Neural cell (in vitro differentiated cells): ENCODE measurements around the gene PNMA8C.

Source experiments
- CTCF ChIP-seq: fragments of 450-650 bp; IDR thresholded peaks from 2 replicates; pipeline ENCODE4 v1.5.1; 2014; ENCODE audit warnings: antibody characterized with exemption, mild to moderate bottlenecking, moderate library complexity; ENCODE audit not compliant: poor library complexity, severe bottlenecking
- EP300 ChIP-seq: fragments of 450-650 bp; conservative IDR thresholded peaks from 2 replicates; pipeline ENCODE4 v1.6.1; 2014; ENCODE audit warnings: antibody characterized with exemption, mild to moderate bottlenecking, moderate library complexity; ENCODE audit not compliant: poor library complexity, severe bottlenecking
- EZH2 ChIP-seq: fragments of 200-600, 300-800 bp; shearing (Covaris generic), sonication (generic); IDR thresholded peaks from 2 replicates; pipeline ENCODE4 v1.6.1; 2014; ENCODE audit warnings: antibody characterized with exemption, low read length, borderline replicate concordance, mild to moderate bottlenecking; ENCODE audit not compliant: insufficient read depth, poor library complexity, severe bottlenecking
- POLR2AphosphoS5 ChIP-seq: IDR thresholded peaks from 2 replicates; pipeline ENCODE4 v1.6.1; 2012
- RAD21 ChIP-seq: fragments of 450-650 bp; conservative IDR thresholded peaks from 2 replicates; pipeline ENCODE4 v1.6.1; 2014; ENCODE audit warnings: antibody characterized with exemption, mild to moderate bottlenecking, moderate library complexity
- REST ChIP-seq: IDR thresholded peaks from 2 replicates; pipeline ENCODE4 v1.6.1; 2012; ENCODE audit warnings: borderline replicate concordance
- TAF1 ChIP-seq: IDR thresholded peaks from 2 replicates; pipeline ENCODE4 v1.6.1; 2012; ENCODE audit warnings: low read depth

GRCh38 chr19:46448601-46449000, 19.9 kb upstream of the PNMA8C start:
- TF ChIP-seq CTCF (no peak), TAF1 (no peak), EP300 (no peak), REST (no peak), EZH2 (no peak), POLR2AphosphoS5 (no peak), RAD21 (no peak)
